Caco-2 (cell line): Measurements from ENCODE around the gene BPIFB1. TPM values are rescaled to one million over a fixed set of nuclear protein-coding genes. Genes with fewer than 3 reads are reported as not detected.
A peak's percentile ranks its signal among the peaks of the same experiment; 100 is the strongest.

Source experiments
- BruUV-seq: library from RNA; stranded (reverse); fragments of 400-500 nt; replicated peaks from 2 replicates; lab custom pipeline; 2021; lab: Mats Ljungman, UMichigan
- CTCF ChIA-PET: fragments of 300-600 bp; sonication (Branson Sonifier 250); formaldehyde crosslinking; loops from one replicate; lab custom pipeline; 2022; ENCODE audit warnings: antibody characterized with exemption; lab: Charles Lee
- POLR2A ChIA-PET: fragments of 300-600 bp; sonication (Branson Sonifier 250); formaldehyde crosslinking; loops from one replicate; lab custom pipeline; 2022; ENCODE audit warnings: antibody characterized with exemption; lab: Charles Lee
- DNase-seq, 2 experiments: peaks; one replicate each; pipeline versions ENCODE4 v3.0.0 to v3.0.0-alpha.2; 2020 to 2022
- H3K27me3 ChIP-seq: replicated peaks from 2 replicates; pipeline ENCODE4 v1.6.0; 2011; ENCODE audit warnings: low read length; ENCODE audit not compliant: control insufficient read depth, insufficient read depth
- H3K36me3 ChIP-seq: 2 replicates; pipeline ENCODE4 v1.5.1; 2011; ENCODE audit warnings: low read length; ENCODE audit not compliant: control insufficient read depth, insufficient read depth
- H3K4me1 ChIP-seq: fragments of 250-450 bp; sonication (Bioruptor Pico); 2 replicates; pipeline ENCODE4 v1.5.1; 2020; ENCODE audit warnings: mild to moderate bottlenecking
- H3K4me3 ChIP-seq: 2 replicates; pipeline ENCODE4 v1.5.1; 2011; ENCODE audit warnings: low read depth, mild to moderate bottlenecking, control low read depth, low read length
- H3K9me3 ChIP-seq: fragments of 250-450 bp; sonication (Bioruptor Pico); 2 replicates; pipeline ENCODE4 v1.5.1; 2020; ENCODE audit warnings: mild to moderate bottlenecking, moderate library complexity
- H3K27ac Mint-ChIP-seq: one replicate; pipeline ENCODE4 v1.8.0; 2022; ENCODE audit warnings: mixed read lengths; ENCODE audit not compliant: unreplicated experiment
- H3K27me3 Mint-ChIP-seq: one replicate; pipeline ENCODE4 v1.8.0; 2022; ENCODE audit warnings: mixed read lengths; ENCODE audit not compliant: insufficient read depth, unreplicated experiment
- H3K36me3 Mint-ChIP-seq: one replicate; pipeline ENCODE4 v1.8.0; 2022; ENCODE audit warnings: mild to moderate bottlenecking, mixed read lengths; ENCODE audit not compliant: insufficient read depth, unreplicated experiment
- H3K4me1 Mint-ChIP-seq: one replicate; pipeline ENCODE4 v1.8.0; 2022; ENCODE audit warnings: low read depth, mixed read lengths; ENCODE audit not compliant: unreplicated experiment
- H3K4me3 Mint-ChIP-seq: one replicate; pipeline ENCODE4 v1.8.0; 2022; ENCODE audit warnings: mild to moderate bottlenecking, moderate library complexity, mixed read lengths; ENCODE audit not compliant: unreplicated experiment
- H3K9me3 Mint-ChIP-seq: one replicate; pipeline ENCODE4 v1.8.0; 2022; ENCODE audit warnings: mixed read lengths; ENCODE audit not compliant: unreplicated experiment
- intact Hi-C: fragments of 100-400 bp; cut with micrococcal nuclease; formaldehyde crosslinking; loops from one replicate; pipeline ENCODE4 v1.10.0; 2022; ENCODE audit not compliant: unreplicated experiment
- total RNA-seq: library from RNA; stranded (reverse); gene quantifications from 2 replicates; pipeline ENCODE4 v1.2.3, GENCODE V29; 2022
- TF ChIP-seq, protein P1 (sequence below), 2 experiments: fragments of 200-600 bp in 1 of 2; IDR thresholded peaks; 1 replicate in 1 of 2; 2 replicates in 1 of 2; pipeline versions ENCODE4 v1.5.1 to v1.8.0; 2011 to 2022; ENCODE audit warnings: antibody characterized with exemption in 1 of 2, control low read depth in 1 of 2, inconsistent platforms in 1 of 2, low read depth in 1 of 2, low read length in 1 of 2, mild to moderate bottlenecking in 1 of 2, moderate library complexity in 1 of 2; ENCODE audit not compliant: insufficient read depth in 1 of 2, severe bottlenecking in 1 of 2, unreplicated experiment in 1 of 2

BPIFB1 gene
- total RNA-seq, 1 experiment from 2014 or later: not detected

DNA sequence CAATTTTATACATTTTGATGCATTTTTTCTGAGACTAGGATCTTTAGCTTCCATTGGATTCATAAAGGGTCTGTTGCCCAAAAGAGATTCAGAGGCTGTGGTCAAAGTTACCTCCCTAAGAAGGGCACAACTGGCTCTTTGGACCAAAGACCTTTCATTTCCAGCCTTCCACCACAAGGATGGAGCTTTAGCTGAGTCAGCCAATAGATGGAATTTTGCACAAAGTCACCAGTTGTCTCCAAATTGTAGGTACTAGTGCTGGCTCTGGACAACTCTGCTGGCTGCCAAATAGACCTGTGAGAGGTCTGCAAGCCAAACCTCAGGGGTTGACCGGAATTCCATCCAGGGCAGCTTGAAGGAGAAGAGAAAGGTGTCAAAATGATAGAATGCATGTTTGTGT lies 46.7 kb upstream of the BPIFB1 start:
- ChIA-PET POLR2A (no interaction called here), CTCF (no interaction called here)
- Histone ChIP-seq H3K4me3 (no peak overlapping the region), H3K4me1 (no peaks in the 10 kb centered on the region), H3K36me3 (no peaks in the 10 kb centered on the region), H3K9me3 (no peaks in the 10 kb centered on the region), H3K27me3 (peaks cover 3% of the 10 kb centered on the region)
- TF ChIP-seq, protein P1, sequence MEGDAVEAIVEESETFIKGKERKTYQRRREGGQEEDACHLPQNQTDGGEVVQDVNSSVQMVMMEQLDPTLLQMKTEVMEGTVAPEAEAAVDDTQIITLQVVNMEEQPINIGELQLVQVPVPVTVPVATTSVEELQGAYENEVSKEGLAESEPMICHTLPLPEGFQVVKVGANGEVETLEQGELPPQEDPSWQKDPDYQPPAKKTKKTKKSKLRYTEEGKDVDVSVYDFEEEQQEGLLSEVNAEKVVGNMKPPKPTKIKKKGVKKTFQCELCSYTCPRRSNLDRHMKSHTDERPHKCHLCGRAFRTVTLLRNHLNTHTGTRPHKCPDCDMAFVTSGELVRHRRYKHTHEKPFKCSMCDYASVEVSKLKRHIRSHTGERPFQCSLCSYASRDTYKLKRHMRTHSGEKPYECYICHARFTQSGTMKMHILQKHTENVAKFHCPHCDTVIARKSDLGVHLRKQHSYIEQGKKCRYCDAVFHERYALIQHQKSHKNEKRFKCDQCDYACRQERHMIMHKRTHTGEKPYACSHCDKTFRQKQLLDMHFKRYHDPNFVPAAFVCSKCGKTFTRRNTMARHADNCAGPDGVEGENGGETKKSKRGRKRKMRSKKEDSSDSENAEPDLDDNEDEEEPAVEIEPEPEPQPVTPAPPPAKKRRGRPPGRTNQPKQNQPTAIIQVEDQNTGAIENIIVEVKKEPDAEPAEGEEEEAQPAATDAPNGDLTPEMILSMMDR (IDR thresholded peaks at IDR 0.05; ENCODE audit: insufficient read depth in 1 of 2, low read depth in 1 of 2, low read length in 1 of 2, severe bottlenecking in 1 of 2, unreplicated experiment in 1 of 2): no peak
- no TSS peak for BruUV-seq
- Mint-ChIP-seq H3K4me1 (no peaks in the 10 kb centered on the region), H3K36me3 (no peaks in the 10 kb centered on the region), H3K27ac (no peak overlapping the region), H3K27me3 (peaks cover 28% of the 10 kb centered on the region), H3K4me3 (no peak overlapping the region), H3K9me3 (no peaks in the 10 kb centered on the region)
- intact Hi-C loops: no loop called here
- DNase-seq: peak in 1 of 2 experiments; percentile 25

DNA sequence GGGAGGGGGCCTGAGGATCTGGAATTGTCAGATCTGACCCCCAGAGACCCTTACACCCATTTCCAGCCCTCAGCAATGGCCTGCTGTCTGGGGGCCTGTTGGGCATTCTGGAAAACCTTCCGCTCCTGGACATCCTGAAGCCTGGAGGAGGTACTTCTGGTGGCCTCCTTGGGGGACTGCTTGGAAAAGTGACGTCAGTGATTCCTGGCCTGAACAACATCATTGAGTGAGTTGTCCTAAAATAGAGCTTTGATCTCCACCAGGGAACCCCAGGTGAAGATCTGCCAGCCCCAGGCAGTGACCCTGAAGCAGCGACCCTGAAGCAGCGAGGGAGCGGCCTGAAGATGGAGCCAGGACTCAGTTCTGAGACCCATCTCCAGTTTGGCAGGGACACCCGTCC lies 45.0 kb upstream of the BPIFB1 start:
- DNase-seq: peak in 1 of 2 experiments; percentile 30
- Mint-ChIP-seq H3K4me1 (no peaks in the 10 kb centered on the region), H3K9me3 (no peaks in the 10 kb centered on the region), H3K36me3 (no peaks in the 10 kb centered on the region), H3K4me3 (no peak overlapping the region), H3K27ac (no peak overlapping the region), H3K27me3 (peaks cover 30% of the 10 kb centered on the region)
- peaks cover 3% of the 10 kb centered on the region for H3K27me3 ChIP-seq
- TF ChIP-seq, protein P1 (IDR thresholded peaks at IDR 0.05; ENCODE audit: insufficient read depth in 1 of 2, low read depth in 1 of 2, low read length in 1 of 2, severe bottlenecking in 1 of 2, unreplicated experiment in 1 of 2): no peak
- ChIA-PET CTCF (no interaction called here), POLR2A (no interaction called here)
- intact Hi-C loops: no loop called here
- BruUV-seq: no TSS peak
- H3K4me1 ChIP-seq: no peaks in the 10 kb centered on the region
- no peaks in the 10 kb centered on the region for H3K9me3 ChIP-seq
- H3K4me3 ChIP-seq: no peak overlapping the region
- H3K36me3 ChIP-seq: no peaks in the 10 kb centered on the region

DNA sequence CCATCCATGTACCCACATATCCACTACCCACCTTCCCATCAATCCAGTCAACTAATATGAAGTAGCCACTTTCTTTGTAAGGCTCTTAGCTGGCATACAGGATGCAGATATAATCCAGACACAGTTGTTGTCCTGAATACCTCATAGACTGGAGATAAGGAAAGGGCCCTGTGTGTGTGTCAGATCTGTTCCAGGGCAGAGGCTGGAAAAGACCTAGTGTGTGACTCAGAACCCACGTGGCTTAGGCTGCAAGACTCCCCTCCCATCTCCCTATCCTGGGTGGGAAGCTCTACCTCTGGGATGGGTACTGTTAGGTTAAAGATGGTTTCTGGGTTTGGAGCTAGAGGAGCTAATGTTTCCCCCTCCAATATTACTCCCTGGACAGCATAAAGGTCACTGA lies 43.6 kb upstream of the BPIFB1 start:
- CTCF ChIA-PET: no interaction called here
- POLR2A ChIA-PET: no interaction called here
- H3K9me3 ChIP-seq: no peaks in the 10 kb centered on the region
- TF ChIP-seq, protein P1 (IDR thresholded peaks at IDR 0.05; ENCODE audit: insufficient read depth in 1 of 2, low read depth in 1 of 2, low read length in 1 of 2, severe bottlenecking in 1 of 2, unreplicated experiment in 1 of 2): no peak
- no TSS peak for BruUV-seq
- no peaks in the 10 kb centered on the region for H3K4me1 Mint-ChIP-seq
- H3K36me3 ChIP-seq: no peaks in the 10 kb centered on the region
- no peak overlapping the region for H3K4me3 ChIP-seq
- H3K36me3 Mint-ChIP-seq: no peaks in the 10 kb centered on the region
- H3K9me3 Mint-ChIP-seq: no peaks in the 10 kb centered on the region
- H3K27me3 Mint-ChIP-seq: peaks cover 29% of the 10 kb centered on the region
- no peak overlapping the region for H3K27ac Mint-ChIP-seq
- peaks cover 2% of the 10 kb centered on the region; the same call in 1 of the 2 replicates for H3K27me3 ChIP-seq
- H3K4me3 Mint-ChIP-seq: no peak overlapping the region
- no peak for DNase-seq
- H3K4me1 ChIP-seq: no peaks in the 10 kb centered on the region
- intact Hi-C loops: no loop called here
